Lower leg skin (tissue), 3 donors: Measurements from ENCODE around the gene FARSB.

Source experiments
- CTCF ChIP-seq, 3 donors: fragments of 450-650 bp; IDR thresholded peaks; one replicate each; pipeline ENCODE4 v1.5.1; 2016; ENCODE audit warnings: antibody characterized with exemption in 3 of 3, mild to moderate bottlenecking in 3 of 3, moderate library complexity in 2 of 3
- POLR2A ChIP-seq, 2 donors: fragments of 450-650 bp; IDR thresholded peaks; one replicate each; pipeline ENCODE4 v1.6.1; 2016 to 2017; ENCODE audit warnings: antibody characterized with exemption in 2 of 2, mild to moderate bottlenecking in 1 of 2, moderate library complexity in 1 of 2

- no peak for TF ChIP-seq CTCF (IDR thresholded peaks at IDR 0.05)
- no peak for TF ChIP-seq POLR2A (IDR thresholded peaks at IDR 0.05)
Observed at GRCh38 chr2:222635295-222635694, 20.6 kb downstream of the FARSB start.
